Measurements from ENCODE around the gene TUBB2A.

TUBB2A gene

GRCh38 chr6:3152689-3153088 lies 4.7 kb downstream of the TUBB2A start:
- DNase-seq (ENCODE audit: extremely low read depth, low read depth): no peak
- no peak overlapping the region for H3K4me3 ChIP-seq (replicated peaks; ENCODE audit: low read depth, low read length)
- no peak for TF ChIP-seq CTCF (IDR thresholded peaks at IDR 0.05; ENCODE audit: low read depth, low read length, missing control alignments)

- H3K4me3 ChIP-seq (replicated peaks; ENCODE audit: low read depth, low read length): no peak overlapping the region
- no peak for TF ChIP-seq CTCF (IDR thresholded peaks at IDR 0.05; ENCODE audit: low read depth, low read length, missing control alignments)
- DNase-seq (ENCODE audit: extremely low read depth, low read depth): no peak
Measured at GRCh38 chr6:3151691-3152090, 5.7 kb downstream of the TUBB2A start.

GRCh38 chr6:3147914-3148757 lies 9.2 kb downstream of the TUBB2A start:
- no peak for TF ChIP-seq CTCF (IDR thresholded peaks at IDR 0.05; ENCODE audit: low read depth, low read length, missing control alignments)
- no peak for DNase-seq (ENCODE audit: extremely low read depth, low read depth)
- H3K4me3 ChIP-seq (replicated peaks; ENCODE audit: low read depth, low read length): no peak overlapping the region

DNA sequence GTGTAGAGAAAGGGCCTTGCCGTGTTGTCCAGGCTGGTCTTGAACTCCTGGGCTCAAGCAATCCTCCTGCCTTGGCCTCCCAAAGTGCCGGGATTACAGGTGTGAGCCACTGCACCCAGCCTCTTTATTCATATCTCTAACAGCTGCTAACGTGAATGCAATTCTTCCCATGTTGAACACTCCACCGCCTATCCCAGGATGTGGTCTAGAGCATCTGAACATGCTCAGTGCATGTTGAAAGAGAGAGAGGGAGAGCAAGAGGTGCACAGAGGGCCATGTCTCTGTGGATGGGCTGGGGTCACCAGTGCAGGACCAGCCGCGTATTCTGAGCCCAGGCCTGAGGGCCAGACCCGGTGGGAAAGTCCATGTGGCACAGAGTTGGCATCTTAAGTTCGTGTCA lies 12.8 kb downstream of the TUBB2A start:
- no peak overlapping the region for H3K4me3 ChIP-seq (replicated peaks; ENCODE audit: low read depth, low read length)
- no peak for TF ChIP-seq CTCF (IDR thresholded peaks at IDR 0.05; ENCODE audit: low read depth, low read length, missing control alignments)
- DNase-seq (ENCODE audit: extremely low read depth, low read depth): no peak

DNA sequence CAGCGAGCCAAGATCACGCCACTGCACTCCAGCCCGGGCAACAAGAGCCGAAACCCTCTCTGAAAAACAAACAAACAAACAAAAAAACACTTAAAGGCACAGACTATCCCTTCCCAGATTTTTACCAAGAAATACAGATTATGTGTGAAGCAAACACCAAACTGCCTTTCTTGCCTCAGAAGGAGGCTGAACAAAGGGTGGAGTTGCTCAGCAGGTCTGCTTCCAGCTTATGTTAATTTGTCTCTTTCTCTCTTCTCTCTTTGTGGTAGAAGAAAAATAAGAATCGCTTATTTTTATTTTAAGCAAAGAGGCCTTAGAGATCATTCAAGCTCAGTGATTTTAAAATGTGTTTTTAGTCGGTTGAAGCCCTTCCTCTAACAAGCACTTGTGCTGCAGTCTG lies 14.2 kb downstream of the TUBB2A start:
- TF ChIP-seq CTCF (IDR thresholded peaks at IDR 0.05; ENCODE audit: low read depth, low read length, missing control alignments): no peak
- H3K4me3 ChIP-seq (replicated peaks; ENCODE audit: low read depth, low read length): no peak overlapping the region
- DNase-seq (ENCODE audit: extremely low read depth, low read depth): no peak

DNA sequence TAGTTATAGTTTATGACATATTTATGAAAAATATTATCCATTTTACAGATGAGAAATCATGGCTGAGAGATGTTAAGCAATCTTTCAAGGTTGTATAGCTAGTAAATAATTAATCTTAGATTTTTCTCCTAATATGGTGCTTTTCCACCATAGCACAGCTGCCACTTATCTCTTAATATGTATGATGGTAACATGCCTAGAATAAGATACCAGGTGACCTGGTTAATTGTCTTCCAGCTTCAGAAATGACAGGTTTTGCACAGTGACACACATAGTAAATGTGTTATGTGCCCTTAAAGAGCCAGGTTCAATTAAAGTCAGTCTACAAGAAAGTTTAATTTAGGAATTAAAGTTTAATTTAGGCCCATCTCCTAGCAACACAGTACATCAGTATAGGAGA lies 14.8 kb downstream of the TUBB2A start:
- no peak overlapping the region for H3K4me3 ChIP-seq (replicated peaks; ENCODE audit: low read depth, low read length)
- no peak for TF ChIP-seq CTCF (IDR thresholded peaks at IDR 0.05; ENCODE audit: low read depth, low read length, missing control alignments)
- no peak for DNase-seq (ENCODE audit: extremely low read depth, low read depth)

- no peak for TF ChIP-seq CTCF (IDR thresholded peaks at IDR 0.05; ENCODE audit: low read depth, low read length, missing control alignments)
- H3K4me3 ChIP-seq (replicated peaks; ENCODE audit: low read depth, low read length): no peak overlapping the region
- DNase-seq (ENCODE audit: extremely low read depth, low read depth): no peak
Measured at GRCh38 chr6:3140201-3140600, 17.1 kb downstream of the TUBB2A start.

All from HFF-Myc (cell line).